ENCODE data around the gene ANAPC10.

The ANAPC10 gene

GRCh38 chr4:144975718-144976117, 122.3 kb downstream of the ANAPC10 start:
- Histone ChIP-seq H3K36me3 (ENCODE audit: insufficient read depth, low read length) (no peaks in the 10 kb centered on the region), H3K9me3 (ENCODE audit: low read depth, low read length) (0 out of 2 replicates have a peak, but pooled peaks cover 3% of the 10 kb centered on the region), H3K9ac (ENCODE audit: insufficient read length) (no peak overlapping the region), H3K4me3 (no peak overlapping the region), H3K27ac (no peak overlapping the region)
- TF ChIP-seq POLR2AphosphoS5 (IDR thresholded peaks at IDR 0.05; ENCODE audit: borderline replicate concordance, low read depth, low read length) (no peak), EZH2 (IDR thresholded peaks at IDR 0.05) (no peak), FOXP2 (optimal IDR thresholded peaks at IDR 0.05; ENCODE audit: control extremely low read depth, extremely low read length, insufficient read depth) (no peak)
- no peak for DNase-seq (ENCODE audit: low read depth, low spot score)

- DNase-seq (ENCODE audit: low read depth, low spot score), result no peak
- H3K9ac ChIP-seq (ENCODE audit: insufficient read length), result no peak overlapping the region
- no peak overlapping the region for H3K27ac ChIP-seq
- no peaks in the 10 kb centered on the region for H3K36me3 ChIP-seq (ENCODE audit: insufficient read depth, low read length)
- TF ChIP-seq FOXP2 (optimal IDR thresholded peaks at IDR 0.05; ENCODE audit: control extremely low read depth, extremely low read length, insufficient read depth) (no peak), POLR2AphosphoS5 (IDR thresholded peaks at IDR 0.05; ENCODE audit: borderline replicate concordance, low read depth, low read length) (no peak), EZH2 (IDR thresholded peaks at IDR 0.05) (no peak)
- H3K4me3 ChIP-seq, result no peak overlapping the region
- no peaks in the 10 kb centered on the region for H3K9me3 ChIP-seq (ENCODE audit: low read depth, low read length)
Measured at GRCh38 chr4:144970597-144970996, 127.4 kb downstream of the ANAPC10 start.

- Histone ChIP-seq H3K9ac (ENCODE audit: insufficient read length) (no peak overlapping the region), H3K4me3 (no peak overlapping the region), H3K36me3 (ENCODE audit: insufficient read depth, low read length) (no peaks in the 10 kb centered on the region), H3K27ac (no peak overlapping the region), H3K9me3 (ENCODE audit: low read depth, low read length) (no peaks in the 10 kb centered on the region)
- TF ChIP-seq POLR2AphosphoS5 (IDR thresholded peaks at IDR 0.05; ENCODE audit: borderline replicate concordance, low read depth, low read length) (no peak), EZH2 (IDR thresholded peaks at IDR 0.05) (no peak), FOXP2 (optimal IDR thresholded peaks at IDR 0.05; ENCODE audit: control extremely low read depth, extremely low read length, insufficient read depth) (no peak)
- no peak for DNase-seq (ENCODE audit: low read depth, low spot score)
Measured at GRCh38 chr4:144969821-144970220, 128.2 kb downstream of the ANAPC10 start.

GRCh38 chr4:144968606-144969005, 129.4 kb downstream of the ANAPC10 start:
- Histone ChIP-seq H3K27ac (no peak overlapping the region), H3K4me3 (no peak overlapping the region), H3K9me3 (ENCODE audit: low read depth, low read length) (no peaks in the 10 kb centered on the region), H3K9ac (ENCODE audit: insufficient read length) (no peak overlapping the region), H3K36me3 (ENCODE audit: insufficient read depth, low read length) (no peaks in the 10 kb centered on the region)
- no peak for TF ChIP-seq FOXP2 (optimal IDR thresholded peaks at IDR 0.05; ENCODE audit: control extremely low read depth, extremely low read length, insufficient read depth)
- no peak for TF ChIP-seq POLR2AphosphoS5 (IDR thresholded peaks at IDR 0.05; ENCODE audit: borderline replicate concordance, low read depth, low read length)
- no peak for TF ChIP-seq EZH2 (IDR thresholded peaks at IDR 0.05)
- no peak for DNase-seq (ENCODE audit: low read depth, low spot score)

GRCh38 chr4:144967161-144967560, 130.8 kb downstream of the ANAPC10 start:
- TF ChIP-seq FOXP2 (optimal IDR thresholded peaks at IDR 0.05; ENCODE audit: control extremely low read depth, extremely low read length, insufficient read depth) (no peak), POLR2AphosphoS5 (IDR thresholded peaks at IDR 0.05; ENCODE audit: borderline replicate concordance, low read depth, low read length) (no peak), EZH2 (IDR thresholded peaks at IDR 0.05) (no peak)
- Histone ChIP-seq H3K36me3 (ENCODE audit: insufficient read depth, low read length) (no peaks in the 10 kb centered on the region), H3K4me3 (no peak overlapping the region), H3K9me3 (ENCODE audit: low read depth, low read length) (no peaks in the 10 kb centered on the region), H3K9ac (ENCODE audit: insufficient read length) (no peak overlapping the region), H3K27ac (no peak overlapping the region)
- DNase-seq (ENCODE audit: low read depth, low spot score), result no peak

- Histone ChIP-seq H3K36me3 (ENCODE audit: insufficient read depth, low read length) (no peaks in the 10 kb centered on the region), H3K9ac (ENCODE audit: insufficient read length) (no peak overlapping the region), H3K27ac (no peak overlapping the region), H3K4me3 (no peak overlapping the region), H3K9me3 (ENCODE audit: low read depth, low read length) (no peaks in the 10 kb centered on the region)
- TF ChIP-seq EZH2 (IDR thresholded peaks at IDR 0.05) (no peak), POLR2AphosphoS5 (IDR thresholded peaks at IDR 0.05; ENCODE audit: borderline replicate concordance, low read depth, low read length) (no peak), FOXP2 (optimal IDR thresholded peaks at IDR 0.05; ENCODE audit: control extremely low read depth, extremely low read length, insufficient read depth) (no peak)
- DNase-seq (ENCODE audit: low read depth, low spot score), result no peak
Measured at GRCh38 chr4:144962300-144962699, 135.7 kb downstream of the ANAPC10 start.

GRCh38 chr4:144955104-144955503, 142.9 kb downstream of the ANAPC10 start:
- no peak overlapping the region for H3K4me3 ChIP-seq
- H3K36me3 ChIP-seq (ENCODE audit: insufficient read depth, low read length), result no peaks in the 10 kb centered on the region
- TF ChIP-seq EZH2 (IDR thresholded peaks at IDR 0.05) (no peak), POLR2AphosphoS5 (IDR thresholded peaks at IDR 0.05; ENCODE audit: borderline replicate concordance, low read depth, low read length) (no peak), FOXP2 (optimal IDR thresholded peaks at IDR 0.05; ENCODE audit: control extremely low read depth, extremely low read length, insufficient read depth) (no peak)
- H3K9ac ChIP-seq (ENCODE audit: insufficient read length), result no peak overlapping the region
- no peak for DNase-seq (ENCODE audit: low read depth, low spot score)
- no peak overlapping the region for H3K27ac ChIP-seq
- no peaks in the 10 kb centered on the region for H3K9me3 ChIP-seq (ENCODE audit: low read depth, low read length)

GRCh38 chr4:144954230-144954629, 143.8 kb downstream of the ANAPC10 start:
- H3K36me3 ChIP-seq (ENCODE audit: insufficient read depth, low read length), result no peaks in the 10 kb centered on the region
- no peaks in the 10 kb centered on the region for H3K9me3 ChIP-seq (ENCODE audit: low read depth, low read length)
- H3K4me3 ChIP-seq, result no peak overlapping the region
- H3K27ac ChIP-seq, result no peak overlapping the region
- DNase-seq (ENCODE audit: low read depth, low spot score), result no peak
- TF ChIP-seq FOXP2 (optimal IDR thresholded peaks at IDR 0.05; ENCODE audit: control extremely low read depth, extremely low read length, insufficient read depth) (no peak), EZH2 (IDR thresholded peaks at IDR 0.05) (no peak), POLR2AphosphoS5 (IDR thresholded peaks at IDR 0.05; ENCODE audit: borderline replicate concordance, low read depth, low read length) (no peak)
- no peak overlapping the region for H3K9ac ChIP-seq (ENCODE audit: insufficient read length)

GRCh38 chr4:144948421-144948820, 149.6 kb downstream of the ANAPC10 start:
- no peaks in the 10 kb centered on the region for H3K9me3 ChIP-seq (ENCODE audit: low read depth, low read length)
- no peaks in the 10 kb centered on the region for H3K36me3 ChIP-seq (ENCODE audit: insufficient read depth, low read length)
- no peak overlapping the region for H3K27ac ChIP-seq
- TF ChIP-seq POLR2AphosphoS5 (IDR thresholded peaks at IDR 0.05; ENCODE audit: borderline replicate concordance, low read depth, low read length) (no peak), FOXP2 (optimal IDR thresholded peaks at IDR 0.05; ENCODE audit: control extremely low read depth, extremely low read length, insufficient read depth) (no peak), EZH2 (IDR thresholded peaks at IDR 0.05) (no peak)
- DNase-seq (ENCODE audit: low read depth, low spot score), result no peak
- H3K4me3 ChIP-seq, result no peak overlapping the region
- no peak overlapping the region for H3K9ac ChIP-seq (ENCODE audit: insufficient read length)
